Astrocyte (in vitro differentiated cells and primary cell): ENCODE results near the gene MRI1.

Source experiments
- CTCF ChIP-seq: IDR thresholded peaks from 2 replicates; pipeline ENCODE4 v1.5.1; 2011; ENCODE audit warnings: low read depth, mild to moderate bottlenecking, inconsistent platforms, low read length, moderate library complexity; ENCODE audit not compliant: insufficient read depth
- EZH2 ChIP-seq: IDR thresholded peaks from 2 replicates; pipeline ENCODE4 v1.6.1; 2012; ENCODE audit warnings: mild to moderate bottlenecking, low read length, inconsistent platforms; ENCODE audit not compliant: insufficient read depth

DNA sequence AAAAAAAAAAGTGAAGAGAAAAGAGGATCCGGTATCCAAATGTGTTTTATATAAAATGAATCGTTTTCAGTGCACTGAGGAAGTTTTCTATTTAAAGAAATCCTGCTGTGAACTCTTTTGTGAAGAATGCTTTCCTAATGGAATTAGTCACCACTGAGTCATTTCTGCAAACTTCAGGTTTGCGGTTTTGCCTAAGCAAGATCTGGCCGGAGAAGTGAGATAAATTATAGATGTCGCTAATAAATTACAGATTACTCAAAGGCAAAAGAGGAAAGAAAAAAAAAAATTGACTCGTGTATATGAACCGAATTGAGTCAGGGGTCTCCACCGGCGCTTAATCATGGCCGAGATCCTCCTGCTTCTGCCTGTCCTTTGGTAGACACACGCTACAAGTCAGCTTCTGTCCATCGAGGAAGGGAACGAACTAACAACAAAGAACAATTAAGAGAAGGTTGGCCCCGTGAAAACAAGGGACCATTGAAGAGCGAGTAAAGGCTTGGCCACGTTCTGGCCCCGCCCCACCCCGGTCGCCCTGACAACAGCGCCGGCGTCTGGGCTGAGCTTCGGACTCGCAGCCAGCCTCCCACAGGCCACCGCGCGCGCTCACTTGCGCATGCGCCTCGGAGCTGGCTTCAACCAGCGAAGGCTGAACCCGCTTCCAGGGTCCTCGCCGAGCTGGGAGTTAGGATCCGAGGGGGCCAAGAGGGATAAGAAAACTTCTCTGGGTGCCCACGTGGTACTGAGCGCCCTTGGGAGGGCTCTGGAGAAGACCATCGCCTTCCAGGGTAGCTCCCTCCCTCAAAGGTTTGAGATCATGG is 33.0 kb upstream of the MRI1 start:
- TF ChIP-seq CTCF: no peak
- TF ChIP-seq EZH2: no peak
